SH-SY5Y (cell line): ENCODE measurements around the gene DYNC2LI1.

Experiments used
- GATA2 ChIP-seq: IDR thresholded peaks from 2 replicates; pipeline ENCODE4 v1.6.1; 2011; ENCODE audit warnings: mild to moderate bottlenecking, low read depth, low read length
- GATA3 ChIP-seq: IDR thresholded peaks from 2 replicates; pipeline ENCODE4 v1.6.1; 2011; ENCODE audit warnings: low read depth, mild to moderate bottlenecking, low read length, moderate library complexity

GRCh38 chr2:43839776-43840564 is 66.1 kb downstream of the DYNC2LI1 start:
- no peak for TF ChIP-seq GATA3
- TF ChIP-seq GATA2 = no peak
